Gastroesophageal sphincter (tissue), 3 donors: ENCODE measurements around the gene SRRM1.

Experiments
- CTCF ChIP-seq, 4 experiments: fragments of 200-600 bp in 2 of 4; fragments of 450-650 bp in 2 of 4; sonication (generic) in 1 of 4; IDR thresholded peaks; one replicate each; pipeline ENCODE4 v1.5.1; 2017 to 2019; ENCODE audit warnings: antibody characterized with exemption in 4 of 4, mild to moderate bottlenecking in 2 of 4, moderate library complexity in 2 of 4
- EP300 ChIP-seq: sonication (generic); formaldehyde crosslinking; IDR thresholded peaks from one replicate; pipeline ENCODE4 v1.6.1; 2017; ENCODE audit warnings: antibody characterized with exemption, mild to moderate bottlenecking
- POLR2A ChIP-seq, 2 donors: fragments of 450-650 bp; IDR thresholded peaks; one replicate each; pipeline ENCODE4 v1.6.1; 2017; ENCODE audit warnings: antibody characterized with exemption in 2 of 2, mild to moderate bottlenecking in 2 of 2, moderate library complexity in 1 of 2
- POLR2AphosphoS5 ChIP-seq: sonication (generic); formaldehyde crosslinking; IDR thresholded peaks from one replicate; pipeline ENCODE4 v1.6.1; 2017; ENCODE audit warnings: antibody characterized with exemption

GRCh38 chr1:24622218-24622617 is 20.9 kb upstream of the SRRM1 start:
- TF ChIP-seq CTCF (IDR thresholded peaks at IDR 0.05) (no peak), POLR2A (IDR thresholded peaks at IDR 0.05) (no peak), POLR2AphosphoS5 (no peak), EP300 (no peak)
